HG02759 (cell line): ENCODE results near the gene TNS3.
"Not testable (repeated sequence)": the region's sequence is repeated elsewhere in the genome, so short reads cannot be mapped to it uniquely, and the experiment has no call there.

Experiments used
- ATAC-seq: cut with Tn5 transposase; IDR thresholded peaks from one replicate; pipeline ENCODE4 v1.9.1; 2021; ENCODE audit warnings: mild to moderate bottlenecking, moderate library complexity; ENCODE audit not compliant: unreplicated experiment

The TNS3 gene

DNA sequence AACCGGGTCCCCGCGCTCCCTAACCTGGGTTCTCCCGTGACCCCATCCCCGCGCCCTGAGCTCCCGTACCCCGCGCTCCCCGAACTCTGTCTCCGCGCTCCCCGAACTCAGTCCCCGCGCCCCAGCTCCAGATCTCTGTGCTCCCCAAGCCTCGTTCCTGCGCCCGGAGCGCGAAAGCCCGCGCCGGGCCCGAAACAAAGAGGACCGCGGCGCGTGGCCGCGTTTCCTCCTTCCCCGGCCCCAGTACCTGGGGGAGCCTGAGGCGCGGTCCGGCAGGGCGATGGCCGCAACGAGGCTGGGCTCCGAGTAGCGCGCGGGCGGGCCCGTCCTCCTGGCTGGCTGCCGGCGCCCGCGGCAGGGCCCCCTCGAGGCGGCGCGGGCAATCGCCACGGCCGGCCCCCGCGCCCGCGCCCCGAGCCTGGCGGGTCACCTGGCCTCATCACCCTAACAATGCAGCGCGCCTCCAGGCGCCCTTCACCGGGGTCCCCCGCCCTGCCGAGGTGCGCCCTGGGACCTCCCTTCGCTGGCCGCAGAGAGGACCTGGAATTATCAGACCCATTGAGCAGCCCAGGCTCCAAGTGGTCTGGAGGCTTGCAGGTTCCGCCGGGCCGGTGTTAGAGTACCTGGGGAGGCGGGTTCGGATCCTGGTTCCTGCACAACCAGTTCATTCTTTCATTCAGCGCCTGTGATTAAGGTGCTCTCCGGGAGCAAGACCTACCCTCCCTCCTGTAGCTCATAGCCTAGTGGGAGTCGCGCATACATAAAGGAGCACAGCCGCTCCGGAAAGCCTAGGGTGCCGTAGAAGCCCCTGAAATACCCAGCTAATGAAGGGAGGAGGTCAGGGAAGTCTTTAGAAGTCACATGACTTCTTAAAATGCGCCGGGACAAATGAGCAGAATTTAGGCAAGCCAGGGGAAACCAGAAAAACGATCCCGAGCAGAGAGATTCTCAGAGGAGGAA is at the start of gene TNS3:
Gene TNS3 (minus strand): TSS at position 308 of the 960 bp plus-strand sequence. CDS start 142,475 bp downstream, outside the sequence.
- ATAC-seq = no peak

DNA sequence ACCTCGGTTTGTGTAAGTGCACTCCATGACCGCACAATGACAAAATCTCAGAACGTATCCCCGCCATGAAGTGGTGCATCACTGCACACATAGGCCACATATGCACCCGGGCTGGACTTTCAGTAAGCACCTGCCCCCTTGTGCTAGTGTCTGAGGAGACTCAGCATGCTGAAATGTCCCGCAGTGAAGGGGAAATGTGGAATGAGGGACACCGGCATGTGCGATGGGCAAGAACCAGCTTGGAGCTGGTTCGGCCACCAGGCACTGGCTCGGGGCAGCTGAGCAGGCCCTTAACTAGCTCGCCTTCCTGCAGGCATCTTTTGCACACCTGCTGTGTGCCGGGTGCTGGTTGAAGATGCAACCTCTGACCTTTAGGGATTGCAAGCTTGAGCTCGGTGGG is 49.8 kb upstream of the TNS3 start:
- ATAC-seq = no peak

DNA sequence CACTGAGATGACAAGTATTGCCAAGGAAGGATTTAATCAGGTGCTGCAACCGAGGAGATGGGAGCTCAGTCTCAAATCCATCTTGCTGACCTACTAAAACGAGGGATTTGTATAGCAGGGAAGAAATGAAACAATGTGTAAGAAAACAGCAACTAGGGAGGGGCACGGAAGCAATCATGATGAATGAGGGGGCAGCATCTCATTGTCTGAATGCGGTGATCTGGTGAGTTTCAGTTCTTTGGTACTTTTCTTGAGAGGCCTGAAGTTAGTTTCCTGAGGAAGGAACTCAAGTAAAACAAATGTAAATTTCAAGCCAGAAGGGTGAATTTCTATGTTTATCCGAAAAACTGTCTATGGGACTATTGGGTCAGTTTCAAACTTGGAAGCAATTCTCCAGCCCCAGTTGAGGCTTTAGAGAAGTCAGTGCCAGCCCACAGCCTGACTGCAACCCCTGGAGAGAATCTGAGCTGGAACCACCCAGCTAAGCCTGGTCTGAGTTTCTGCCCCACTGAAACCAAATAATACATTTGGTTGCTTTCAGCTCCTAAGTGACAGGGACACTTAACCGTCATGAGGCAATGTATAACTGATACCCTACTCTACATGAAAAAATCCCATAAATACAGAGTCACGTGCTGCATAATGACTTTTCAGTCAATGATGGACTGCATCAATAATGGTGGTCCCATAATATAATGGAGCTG is 45.8 kb upstream of the TNS3 start:
- ATAC-seq = peak; percentile 78

DNA sequence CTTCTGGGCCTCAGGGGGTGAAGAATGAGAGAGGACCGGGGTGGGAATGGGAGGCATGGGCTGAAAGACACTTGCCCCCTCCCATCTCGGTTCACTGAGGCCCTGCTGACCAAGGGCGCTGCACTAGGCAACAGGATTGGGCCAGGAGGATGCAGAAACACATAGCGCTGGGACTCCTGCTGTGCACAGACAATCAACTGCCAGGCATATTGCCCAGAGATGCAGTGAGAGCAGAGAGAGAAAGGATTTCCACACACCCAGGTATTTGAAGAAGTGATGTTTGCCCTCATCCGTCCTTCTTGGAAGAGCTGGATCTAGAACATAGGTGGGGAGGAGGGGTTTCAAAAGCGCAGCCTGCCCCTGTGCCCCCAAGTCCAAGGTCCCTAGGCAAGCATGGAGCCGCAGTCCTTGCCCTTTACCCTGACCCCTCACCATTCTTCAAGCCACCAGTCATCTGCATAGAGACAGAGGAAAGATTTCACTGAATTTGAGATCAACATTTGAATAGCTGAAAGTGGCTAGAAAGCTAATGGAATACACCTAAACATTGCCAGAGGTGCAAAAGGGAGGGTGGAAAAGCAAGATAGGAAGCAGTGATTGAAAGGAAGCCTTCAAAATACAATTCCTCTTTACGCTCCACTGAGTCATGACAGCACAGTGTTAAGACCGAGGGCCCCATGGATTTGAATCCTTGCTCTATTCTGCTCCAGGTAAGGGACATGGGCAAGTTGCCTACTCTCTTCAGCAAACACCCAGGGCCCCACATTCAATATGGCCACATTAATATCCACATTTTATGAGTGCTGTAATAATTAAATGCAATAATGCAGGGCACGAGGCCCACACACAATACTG is 44.2 kb upstream of the TNS3 start:
- ATAC-seq = no peak

DNA sequence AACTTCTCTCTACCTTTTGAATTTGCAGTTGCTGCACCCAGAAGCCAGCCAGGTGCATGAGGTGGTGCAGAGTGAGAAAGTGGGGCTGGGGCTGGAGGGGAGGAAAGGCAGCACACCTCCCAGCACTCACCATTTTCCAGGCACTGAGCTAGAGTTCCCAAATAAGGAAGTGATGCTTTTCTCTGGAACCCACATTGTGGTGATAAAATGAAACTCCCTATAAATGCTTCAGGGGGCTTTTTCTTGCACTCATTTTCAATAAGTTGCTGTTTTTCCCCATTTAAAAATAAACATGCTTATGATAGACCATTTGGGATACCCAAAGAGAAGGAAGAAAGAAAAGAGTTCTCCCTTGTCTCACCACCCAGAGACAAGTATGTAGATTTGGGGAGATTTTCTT is 42.8 kb upstream of the TNS3 start:
- ATAC-seq = no peak

DNA sequence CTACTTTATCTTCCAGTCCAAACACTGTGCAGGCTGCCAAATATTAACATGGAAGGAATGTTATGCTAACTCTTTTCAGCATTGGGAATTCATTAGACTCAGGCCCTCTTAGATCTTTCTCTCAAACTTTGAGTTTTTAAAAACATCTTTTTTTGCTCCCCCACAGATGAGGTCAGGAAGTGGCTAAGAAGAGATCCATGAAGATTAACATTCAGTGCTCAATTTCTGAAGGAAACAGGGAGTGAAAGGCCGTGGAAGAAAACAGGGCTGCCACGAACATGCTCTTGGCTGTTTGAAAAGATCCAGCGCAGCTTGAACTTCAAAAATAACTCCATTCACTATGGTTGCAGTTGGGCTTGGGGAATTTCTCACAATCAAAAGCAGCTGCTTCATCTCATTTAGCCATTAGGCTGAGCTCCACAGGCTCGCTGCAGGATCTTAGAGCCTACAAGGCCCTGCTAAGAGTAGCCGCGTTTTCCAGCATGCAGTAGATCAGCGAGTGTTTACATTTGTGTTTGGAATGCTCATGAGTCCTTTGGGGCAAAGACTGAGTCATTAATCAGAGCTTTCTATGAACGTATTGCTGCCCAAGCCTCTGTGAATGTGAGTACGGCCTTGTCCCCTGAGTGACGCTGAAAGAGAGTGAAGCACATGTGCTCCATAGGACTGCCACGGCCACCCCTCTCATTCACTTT is 41.2 kb upstream of the TNS3 start:
- ATAC-seq = no peak

DNA sequence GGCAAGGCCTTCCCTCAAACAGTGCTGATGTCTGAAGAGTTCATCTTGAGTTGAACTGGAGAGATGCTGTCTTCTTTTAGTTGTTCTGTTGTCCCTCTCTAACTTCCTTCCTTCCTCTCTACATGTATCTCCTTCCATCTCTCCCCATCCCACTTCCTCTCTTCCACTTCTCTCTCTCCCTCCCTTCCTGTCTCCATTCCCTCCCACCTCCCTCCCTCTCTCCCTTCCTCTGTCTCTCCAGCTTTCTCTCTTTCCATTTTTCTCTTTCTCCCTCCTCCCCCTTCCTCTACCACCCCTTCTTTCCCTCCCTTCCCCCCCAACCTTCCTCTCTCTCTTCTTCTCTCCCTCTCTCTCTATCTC is 40.7 kb upstream of the TNS3 start:
- ATAC-seq = no peak

DNA sequence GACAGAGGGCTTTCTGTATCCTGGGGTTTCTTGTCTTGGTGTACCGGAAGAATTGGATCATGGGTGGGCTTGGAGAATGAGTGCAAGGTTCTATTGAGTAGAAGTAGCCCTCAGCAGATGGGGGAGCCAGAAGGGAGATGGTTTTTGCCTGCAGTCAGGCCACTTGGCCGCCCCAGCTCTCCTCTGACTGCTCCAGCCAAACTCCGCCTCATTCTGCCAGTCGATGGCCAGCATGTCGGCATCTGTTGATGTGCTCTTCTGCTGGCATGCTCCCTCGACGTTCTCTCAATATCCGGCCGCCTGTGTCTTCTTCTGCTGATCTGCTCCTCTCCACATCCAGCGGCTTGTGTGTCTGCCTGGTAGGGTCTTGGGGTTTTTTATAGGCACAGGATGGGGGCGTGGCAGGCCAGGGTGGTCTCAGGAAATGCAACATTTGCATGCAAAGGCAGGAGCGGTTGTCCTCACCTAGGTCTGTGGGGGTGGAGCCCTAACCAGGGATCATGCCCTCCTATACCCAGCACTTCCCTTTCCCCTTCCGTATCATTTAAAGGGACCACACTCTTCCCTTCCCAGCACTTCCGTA is 40.2 kb upstream of the TNS3 start:
- no peak for ATAC-seq

DNA sequence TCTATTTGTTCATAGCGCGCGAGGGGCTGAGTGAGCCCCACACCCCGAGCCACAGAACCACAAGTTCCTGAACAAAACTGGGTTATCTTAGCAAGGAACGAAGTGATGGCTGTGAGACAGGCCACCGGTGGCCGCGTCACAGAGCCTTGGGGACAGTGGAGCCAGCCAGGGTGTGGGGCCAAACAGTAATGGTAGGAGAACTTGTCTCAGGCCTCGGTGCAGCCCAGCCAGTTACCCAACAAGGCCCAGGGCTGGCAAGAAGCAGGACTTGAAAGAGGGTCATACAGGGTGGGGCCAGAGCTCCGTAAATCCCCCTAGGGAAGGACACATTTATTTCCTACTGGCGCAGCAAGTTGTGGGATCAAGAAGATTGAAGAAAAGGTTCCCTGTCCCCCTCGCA is 39.4 kb upstream of the TNS3 start:
- no peak for ATAC-seq

DNA sequence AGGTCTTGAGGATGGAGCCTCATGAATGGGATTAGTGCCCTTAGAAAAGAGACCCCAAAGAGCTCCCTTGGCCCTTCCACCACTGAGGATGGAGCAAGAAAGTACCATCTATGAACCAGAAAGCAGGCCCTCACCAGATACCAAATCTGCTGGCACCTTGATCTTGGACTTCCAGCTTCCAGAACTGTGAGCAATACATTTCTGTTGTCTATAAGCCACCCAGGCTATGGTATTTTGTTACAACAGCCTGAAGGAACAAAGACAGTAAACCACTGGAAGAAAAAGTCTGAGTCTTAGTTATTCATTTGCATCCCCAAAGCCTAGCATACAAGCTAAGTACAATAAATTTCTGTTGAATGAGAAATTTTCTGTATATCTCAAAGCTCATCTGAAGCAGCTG is 37.9 kb upstream of the TNS3 start:
- no peak for ATAC-seq

DNA sequence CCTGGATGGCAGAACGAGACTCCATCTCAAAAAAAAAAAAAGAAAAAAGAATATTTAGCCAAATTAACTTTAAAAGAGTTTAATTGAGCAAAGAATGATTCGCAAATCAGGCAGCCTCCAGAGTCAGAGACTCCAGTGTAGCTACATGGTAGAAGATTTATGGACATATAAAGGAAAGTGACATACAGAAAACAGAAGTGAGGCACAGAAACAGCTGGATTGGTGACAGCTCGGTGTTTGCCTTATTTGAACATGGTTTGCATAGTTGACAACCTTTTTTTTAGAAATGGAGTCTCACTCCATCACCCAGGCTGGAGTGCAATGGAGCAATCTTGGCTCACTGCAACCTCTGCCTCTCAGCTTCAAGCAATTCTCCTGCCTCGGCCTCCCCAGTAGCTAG is 35.2 kb upstream of the TNS3 start:
- no peak for ATAC-seq

DNA sequence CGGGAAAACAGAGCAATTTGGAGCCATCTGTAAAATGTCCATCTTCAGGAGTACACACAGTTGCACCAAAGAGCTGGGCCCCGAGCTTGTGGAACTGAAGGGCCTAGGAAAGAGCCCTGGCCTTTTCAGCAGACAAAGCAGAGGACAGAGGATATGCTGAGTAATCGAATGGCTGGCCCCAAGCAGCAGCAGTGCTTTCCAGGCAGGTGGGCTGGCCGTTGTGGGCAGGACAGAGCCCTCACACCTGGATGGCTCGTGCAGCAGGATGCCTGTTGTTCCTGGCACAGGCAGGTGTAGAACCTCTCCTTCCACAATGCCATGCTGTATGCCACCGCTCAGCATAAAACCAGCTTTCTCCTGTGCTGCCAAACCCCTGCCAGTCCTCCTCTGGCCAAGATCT is 32.5 kb upstream of the TNS3 start:
- no peak for ATAC-seq

DNA sequence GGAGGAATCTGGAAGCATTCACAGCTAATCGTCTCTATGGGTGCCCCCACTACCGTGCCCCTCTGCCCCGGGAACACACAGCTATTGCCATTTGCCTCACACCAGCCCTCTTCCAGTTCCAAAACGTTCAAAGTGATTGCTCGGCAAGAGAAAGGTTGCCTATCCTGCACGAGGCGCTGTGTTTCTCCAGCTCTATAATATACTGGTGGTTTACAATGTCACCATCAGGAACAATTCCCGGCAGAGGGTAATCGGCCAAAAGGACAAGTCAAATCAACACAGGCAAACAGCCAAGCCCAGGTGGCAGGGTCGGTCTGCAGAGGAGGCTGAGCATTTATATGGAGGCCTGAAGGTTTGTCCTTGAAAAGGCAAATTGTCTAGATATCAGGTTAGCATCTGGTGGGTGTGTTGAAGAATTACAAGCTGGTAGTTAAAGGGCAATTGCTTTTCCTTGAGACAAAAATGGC is 29.2 kb upstream of the TNS3 start:
- no peak for ATAC-seq

DNA sequence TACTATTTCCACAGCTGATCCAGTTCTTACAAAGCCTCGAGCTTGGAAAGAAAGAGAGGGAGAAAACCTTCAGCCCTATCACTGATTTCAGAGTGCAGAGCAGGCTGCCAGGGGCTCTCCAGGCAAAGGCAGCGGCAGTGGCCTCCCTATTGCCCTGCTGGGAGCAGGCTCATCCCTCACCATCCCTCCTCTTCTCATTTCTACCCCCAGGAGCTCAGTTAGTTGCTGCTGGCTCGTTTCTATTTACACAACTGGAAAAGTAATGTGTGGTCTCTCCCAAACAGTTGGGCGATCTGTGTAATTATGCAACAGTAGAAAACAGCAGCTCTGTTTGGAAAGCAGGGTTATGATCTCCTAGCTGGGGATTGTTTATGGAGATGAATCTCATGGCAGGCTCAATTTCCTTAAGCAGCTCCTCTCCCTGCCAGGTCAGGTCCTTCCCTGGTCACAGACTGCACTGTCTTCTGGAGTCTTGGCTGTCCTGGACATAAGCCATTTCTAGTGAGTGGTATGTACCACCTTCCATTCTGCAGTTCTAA is 28.7 kb upstream of the TNS3 start:
- no peak for ATAC-seq

DNA sequence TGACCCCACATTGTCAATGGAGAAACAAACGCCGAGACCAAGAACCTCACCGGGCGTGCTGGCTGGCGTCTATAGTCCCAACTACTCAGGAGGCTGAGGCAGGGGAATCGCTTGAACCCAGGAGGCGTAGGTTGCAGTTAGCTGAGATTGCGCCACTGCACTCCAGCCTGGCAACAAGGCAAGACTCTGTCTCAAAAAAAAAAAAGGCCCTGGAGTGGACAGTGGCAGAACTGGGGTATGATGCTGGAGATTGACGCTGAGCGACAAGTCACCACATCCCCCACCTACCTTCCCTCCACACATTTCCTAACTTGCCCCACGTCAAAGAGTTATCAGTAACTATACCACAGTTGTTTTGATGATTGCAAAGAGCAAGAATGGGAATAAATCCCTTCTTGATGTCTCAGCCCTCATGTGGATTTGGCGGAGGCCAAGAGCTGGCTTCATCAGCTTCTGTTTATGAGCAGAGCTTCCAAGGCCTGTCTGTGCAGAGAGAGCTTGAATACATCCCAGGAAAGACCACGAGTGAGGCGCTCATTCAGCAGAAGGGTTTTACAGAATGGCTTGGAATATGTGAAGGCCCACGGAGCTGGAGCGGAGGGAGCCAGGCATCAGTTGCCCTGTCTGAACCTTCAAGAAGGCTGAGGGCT is 28.0 kb upstream of the TNS3 start:
- ATAC-seq = no peak

DNA sequence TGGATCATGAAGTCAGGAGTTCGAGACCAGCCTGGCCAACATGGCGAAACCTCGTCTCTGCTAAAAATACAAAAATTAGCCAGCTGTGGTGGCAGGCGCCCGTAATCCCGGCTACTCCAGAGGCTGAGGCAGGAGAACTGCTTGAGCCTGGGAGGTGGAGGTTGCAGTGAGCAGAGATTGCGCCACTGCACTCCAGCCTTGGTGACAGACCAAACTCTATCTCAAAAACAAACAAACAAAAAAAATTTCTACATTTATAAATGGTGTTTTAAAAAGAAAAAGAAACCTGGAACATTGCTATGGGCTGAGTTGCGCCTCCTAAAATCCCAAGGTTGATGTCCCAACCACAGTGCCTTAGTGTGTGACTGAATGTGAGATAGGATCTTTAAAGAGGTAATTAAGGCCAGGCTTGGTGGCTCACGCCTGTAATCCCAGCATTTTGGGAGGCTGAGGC is 24.7 kb upstream of the TNS3 start:
- ATAC-seq = not testable (repeated sequence)

DNA sequence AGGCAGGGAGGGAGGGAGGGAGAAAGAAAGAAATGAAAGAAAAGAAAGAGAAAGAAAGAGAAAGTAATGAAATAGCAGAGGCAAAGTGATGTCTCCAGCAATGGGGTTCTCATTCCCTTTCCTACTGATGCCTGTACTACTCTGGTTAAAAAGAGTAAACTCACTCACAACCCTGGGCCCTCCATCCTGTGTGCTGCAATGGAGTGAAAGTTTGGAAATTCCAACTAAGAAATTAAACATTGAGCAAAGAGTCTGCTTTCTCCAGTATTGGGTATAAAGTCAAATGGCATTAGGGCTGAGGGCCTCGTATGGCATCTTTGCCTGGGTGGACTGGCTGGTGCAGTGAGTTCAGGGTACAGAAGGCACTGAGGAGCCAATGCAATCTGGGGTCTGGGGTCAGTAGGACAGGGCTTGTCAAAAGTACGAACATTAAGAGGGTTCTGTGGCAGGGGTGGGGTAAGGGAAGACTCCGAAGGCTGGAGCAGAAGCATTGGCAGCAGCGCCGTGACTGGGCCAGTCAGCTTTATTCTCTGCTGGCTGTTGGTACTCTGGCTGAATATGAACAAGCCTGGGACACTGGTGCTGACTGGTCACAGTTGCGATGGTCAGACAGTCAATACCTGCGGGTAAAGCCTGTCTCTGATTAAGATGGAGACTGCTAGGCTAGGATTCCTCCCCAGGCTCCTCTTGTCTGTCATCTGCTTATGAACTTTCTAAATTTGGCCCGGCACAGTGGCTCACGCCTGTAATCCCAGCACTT is 24.1 kb upstream of the TNS3 start:
- ATAC-seq = no peak

DNA sequence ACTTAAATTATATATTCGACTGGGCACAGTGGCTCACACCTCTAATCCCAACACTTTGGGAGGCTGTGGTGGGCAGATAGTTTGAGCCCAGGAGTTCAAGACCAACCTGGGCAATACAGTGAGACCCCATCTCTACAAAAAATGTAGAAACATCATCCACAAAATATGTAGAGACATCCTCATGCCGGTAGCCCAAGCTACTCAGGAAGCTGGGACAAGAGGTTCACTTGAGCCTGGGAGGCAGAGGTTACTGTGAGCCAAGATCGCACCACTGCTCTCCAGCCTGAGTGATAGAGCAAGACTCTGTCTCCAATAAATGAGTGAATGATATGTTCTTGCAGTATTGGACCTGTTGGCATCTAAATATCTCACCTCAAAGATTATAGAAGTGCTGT is 22.6 kb upstream of the TNS3 start:
- ATAC-seq = no peak
